H9 (cell line): ENCODE results near the gene USP7. TPM values are rescaled to one million over a fixed set of nuclear protein-coding genes. Genes with fewer than 3 reads are reported as not detected.

Source experiments
- DNase-seq: peaks from one replicate; pipeline ENCODE4 v3.0.0-alpha.2; 2017
- H2AFZ ChIP-seq: one replicate; pipeline ENCODE4 v1.6.1; 2013; ENCODE audit warnings: mild to moderate bottlenecking, low read length, control low read depth, moderate library complexity
- H2AK5ac ChIP-seq: 2 replicates; pipeline ENCODE4 v1.6.1; 2013; ENCODE audit warnings: low read length, control low read depth, mixed read lengths; ENCODE audit not compliant: insufficient read length
- H2BK120ac ChIP-seq: one replicate; pipeline ENCODE4 v1.6.1; 2013; ENCODE audit warnings: low read depth, mild to moderate bottlenecking, low read length, control low read depth, inconsistent platforms; ENCODE audit not compliant: poor library complexity, severe bottlenecking
- H2BK12ac ChIP-seq: 2 replicates; pipeline ENCODE4 v1.6.1; 2013; ENCODE audit warnings: low read length, control low read depth, mixed read lengths, low read depth; ENCODE audit not compliant: insufficient read length
- H2BK15ac ChIP-seq: 2 replicates; pipeline ENCODE4 v1.6.1; 2013; ENCODE audit warnings: low read depth, low read length, control low read depth
- H2BK20ac ChIP-seq: one replicate; pipeline ENCODE4 v1.6.1; 2013; ENCODE audit warnings: low read depth, mild to moderate bottlenecking, low read length, control low read depth, inconsistent platforms; ENCODE audit not compliant: poor library complexity, severe bottlenecking
- H2BK5ac ChIP-seq: 2 replicates; pipeline ENCODE4 v1.6.1; 2013; ENCODE audit warnings: low read length, control low read depth, mixed read lengths; ENCODE audit not compliant: insufficient read length
- H3K14ac ChIP-seq: 2 replicates; pipeline ENCODE4 v1.6.1; 2013; ENCODE audit warnings: low read length, control low read depth; ENCODE audit not compliant: insufficient read depth
- H3K18ac ChIP-seq: 2 replicates; pipeline ENCODE4 v1.6.1; 2013; ENCODE audit warnings: low read depth, mild to moderate bottlenecking, mixed read lengths, low read length, control low read depth; ENCODE audit not compliant: insufficient read length
- H3K23ac ChIP-seq: 2 replicates; pipeline ENCODE4 v1.6.1; 2013; ENCODE audit warnings: low read length, control low read depth, mixed read lengths, low read depth; ENCODE audit not compliant: insufficient read length
- H3K23me2 ChIP-seq: 2 replicates; pipeline ENCODE4 v1.6.1; 2013; ENCODE audit warnings: low read depth, mild to moderate bottlenecking, mixed read lengths, low read length, control low read depth; ENCODE audit not compliant: insufficient read length, poor library complexity, severe bottlenecking
- H3K27ac ChIP-seq: 2 replicates; pipeline ENCODE4 v1.5.1; 2013; ENCODE audit warnings: low read length, control low read depth, mixed read lengths, low read depth; ENCODE audit not compliant: insufficient read length
- H3K27me3 ChIP-seq: 2 replicates; pipeline ENCODE4 v1.6.1; 2013; ENCODE audit warnings: low read length, control low read depth, inconsistent platforms; ENCODE audit not compliant: insufficient read depth
- H3K4ac ChIP-seq: 2 replicates; pipeline ENCODE4 v1.6.1; 2013; ENCODE audit warnings: low read depth, mild to moderate bottlenecking, control low read depth, inconsistent platforms, low read length, moderate library complexity
- H3K4me1 ChIP-seq: 2 replicates; pipeline ENCODE4 v1.6.1; 2013; ENCODE audit warnings: low read length, control low read depth, inconsistent platforms; ENCODE audit not compliant: insufficient read depth
- H3K4me2 ChIP-seq: 2 replicates; pipeline ENCODE4 v1.6.1; 2013; ENCODE audit warnings: low read length, control low read depth, mixed read lengths; ENCODE audit not compliant: insufficient read length, insufficient read depth
- H3K56ac ChIP-seq: 2 replicates; pipeline ENCODE4 v1.6.1; 2013; ENCODE audit warnings: low read depth, mild to moderate bottlenecking, mixed read lengths, low read length, control low read depth; ENCODE audit not compliant: insufficient read length
- H3K79me1 ChIP-seq: 2 replicates; pipeline ENCODE4 v1.6.1; 2013; ENCODE audit warnings: low read depth, mild to moderate bottlenecking, moderate library complexity, low read length, control low read depth, inconsistent platforms; ENCODE audit not compliant: insufficient read depth, poor library complexity, severe bottlenecking
- H3K79me2 ChIP-seq: 2 replicates; pipeline ENCODE4 v1.6.1; 2013; ENCODE audit warnings: low read length, control low read depth, inconsistent platforms; ENCODE audit not compliant: insufficient read depth
- H3K9ac ChIP-seq: 2 replicates; pipeline ENCODE4 v1.6.1; 2013; ENCODE audit warnings: low read length, control low read depth, mixed read lengths; ENCODE audit not compliant: insufficient read length; ENCODE audit errors: extremely low read depth
- H3K9me3 ChIP-seq: one replicate; pipeline ENCODE4 v1.6.1; 2013; ENCODE audit warnings: low read depth, low read length, inconsistent platforms; ENCODE audit not compliant: control insufficient read depth
- H3T11ph ChIP-seq: one replicate; pipeline ENCODE4 v1.6.1; 2013; ENCODE audit warnings: mild to moderate bottlenecking, low read length, control low read depth, inconsistent platforms
- H4K20me1 ChIP-seq: one replicate; pipeline ENCODE4 v1.6.1; 2013; ENCODE audit not compliant: control insufficient read depth, insufficient read length, insufficient read depth
- H4K5ac ChIP-seq: 2 replicates; pipeline ENCODE4 v1.6.1; 2013; ENCODE audit warnings: low read depth, mild to moderate bottlenecking, mixed read lengths, low read length, control low read depth; ENCODE audit not compliant: insufficient read length
- H4K8ac ChIP-seq: replicated peaks from 2 replicates; pipeline ENCODE4 v1.6.1; 2013; ENCODE audit warnings: low read length, control low read depth, mixed read lengths, low read depth; ENCODE audit not compliant: insufficient read length
- H4K91ac ChIP-seq: 2 replicates; pipeline ENCODE4 v1.6.1; 2013; ENCODE audit warnings: low read depth, mild to moderate bottlenecking, moderate library complexity, mixed read lengths, low read length, control low read depth; ENCODE audit not compliant: insufficient read length
- H3K27ac Mint-ChIP-seq, 3 experiments: 2 replicates in 2 of 3; 3 replicates in 1 of 3; pipeline ENCODE4 v1.8.0; 2020 to 2021; ENCODE audit warnings: mixed read lengths in 3 of 3, mild to moderate bottlenecking in 1 of 3, moderate library complexity in 1 of 3
- H3K27me3 Mint-ChIP-seq: 2 replicates; pipeline ENCODE4 v1.8.0; 2021; ENCODE audit warnings: low read depth, mild to moderate bottlenecking, moderate library complexity, mixed read lengths
- H3K36me3 Mint-ChIP-seq, 3 experiments: 2 replicates in 2 of 3; 3 replicates in 1 of 3; pipeline ENCODE4 v1.8.0; 2020 to 2021; ENCODE audit warnings: low read depth in 3 of 3, mixed read lengths in 3 of 3; ENCODE audit not compliant: insufficient read depth in 1 of 3
- H3K4me1 Mint-ChIP-seq, 2 experiments: 2 replicates each; pipeline ENCODE4 v1.8.0; 2020; ENCODE audit warnings: mixed read lengths in 2 of 2
- H3K4me3 Mint-ChIP-seq, 2 experiments: 2 replicates in 1 of 2; 3 replicates in 1 of 2; pipeline ENCODE4 v1.8.0; 2020 to 2021; ENCODE audit warnings: mild to moderate bottlenecking in 2 of 2, mixed read lengths in 2 of 2, moderate library complexity in 1 of 2
- H3K9me3 Mint-ChIP-seq, 2 experiments: 2 replicates in 1 of 2; 3 replicates in 1 of 2; pipeline ENCODE4 v1.8.0; 2020; ENCODE audit warnings: mild to moderate bottlenecking in 2 of 2, mixed read lengths in 2 of 2, moderate library complexity in 1 of 2
- CTCF ChIP-seq: fragments of 200-600 bp; sonication (generic); conservative IDR thresholded peaks from 3 replicates; pipeline ENCODE4 v1.8.0; 2021; ENCODE audit warnings: antibody characterized with exemption, mild to moderate bottlenecking
- WGBS: extraction: QIAGEN DNeasy Blood & Tissue Kit; methylation state at CpG from one replicate; pipeline ENCODE4 v1.1.7; 2013; ENCODE audit warnings: missing lambda C conversion rate, low lambda C conversion rate, mixed read lengths; ENCODE audit not compliant: insufficient read length; ENCODE audit errors: extremely low coverage; 5-methylcytosine and 5-hydroxymethylcytosine counted together
- total RNA-seq: library from RNA; stranded (reverse); gene quantifications from 2 replicates; pipeline ENCODE4 v1.2.1, GENCODE V29; 2021

The USP7 gene
- total RNA-seq, 1 experiment from 2014 or later, result 192 TPM

- H3K9ac ChIP-seq, result no peak overlapping the region
- no peak overlapping the region for H2BK20ac ChIP-seq
- no peak overlapping the region; the same call in 1 of the 2 replicates for H2BK15ac ChIP-seq
- no peaks in the 10 kb centered on the region for H3K27me3 ChIP-seq
- peaks cover 21% of the 10 kb centered on the region for H3K23me2 ChIP-seq
- H3K27ac Mint-ChIP-seq, result no peak overlapping the region; a peak in 1 of 7 replicates
- H3K4me1 ChIP-seq, result peaks cover 22% of the 10 kb centered on the region
- no peak overlapping the region for H2AFZ ChIP-seq
- H3K4me2 ChIP-seq, result peak overlapping the region; percentile 59
- DNase-seq, result no peak
- H3K4me3 Mint-ChIP-seq, result peak overlapping the region; percentile 59 to 78
- TF ChIP-seq CTCF, result no peak
- H3K9me3 ChIP-seq, result no peaks in the 10 kb centered on the region
- no peak overlapping the region for H3K27ac ChIP-seq
- H3K14ac ChIP-seq, result no peak overlapping the region
- no peak overlapping the region for H2BK120ac ChIP-seq
- H3K79me2 ChIP-seq, result peaks cover 31% of the 10 kb centered on the region; the same call in 1 of the 2 replicates
- H2BK5ac ChIP-seq, result no peak overlapping the region
- H4K8ac ChIP-seq, result no peak overlapping the region
- H3K4me1 Mint-ChIP-seq, result peaks cover 47 to 54% of the 10 kb centered on the region in 2 experiments
- WGBS, result no CpG with 5 or more reads among the region's 6 CpGs
- H2BK12ac ChIP-seq, result no peak overlapping the region
- H3K27me3 Mint-ChIP-seq, result peaks cover 19% of the 10 kb centered on the region
- H3K23ac ChIP-seq, result no peak overlapping the region
- H2AK5ac ChIP-seq, result no peak overlapping the region
- peaks cover 0 to 8% (median 0%) of the 10 kb centered on the region in 3 experiments; a peak in 3 of 7 replicates for H3K36me3 Mint-ChIP-seq
- no peak overlapping the region for H4K91ac ChIP-seq
- no peak overlapping the region for H3K56ac ChIP-seq
- H4K5ac ChIP-seq, result no peak overlapping the region
- H3K4ac ChIP-seq, result no peak overlapping the region
- peaks cover 0 to 5% of the 10 kb centered on the region in 2 experiments; a peak in 1 of 5 replicates for H3K9me3 Mint-ChIP-seq
- H4K20me1 ChIP-seq, result no peaks in the 10 kb centered on the region
- H3K79me1 ChIP-seq, result peaks cover 4% of the 10 kb centered on the region
- no peak overlapping the region for H3K18ac ChIP-seq
- H3T11ph ChIP-seq, result no peak overlapping the region
Observed at GRCh38 chr16:8964462-8964861, 756 bp upstream of the USP7 start.
